CD14-positive monocyte (primary cell): ENCODE data around the gene TAS2R46. TPM values are rescaled to one million over a fixed set of nuclear protein-coding genes. Genes with fewer than 3 reads are reported as not detected.

Experiments used
- DNase-seq, 3 donors: peaks; one replicate each; pipeline ENCODE4 v3.0.0-alpha.2; 2011 to 2022
- H2AFZ ChIP-seq: 2 replicates; pipeline ENCODE4 v1.6.0; 2012; ENCODE audit warnings: mild to moderate bottlenecking, low read depth, low read length, inconsistent platforms; ENCODE audit not compliant: insufficient read depth, poor library complexity, severe bottlenecking
- H3K27ac ChIP-seq, 2 donors: 1 replicate in 1 of 2; 2 replicates in 1 of 2; pipeline ENCODE4 v1.5.1; 2012 to 2013; ENCODE audit warnings: low read length in 2 of 2, control low read depth in 1 of 2, inconsistent platforms in 1 of 2, low read depth in 1 of 2, mild to moderate bottlenecking in 1 of 2
- H3K27me3 ChIP-seq, 2 donors: one replicate each; pipeline versions ENCODE4 v1.6.0 to v1.6.1; 2011 to 2013; ENCODE audit warnings: low read length in 2 of 2; ENCODE audit not compliant: control insufficient read depth in 2 of 2, insufficient read depth in 2 of 2
- H3K36me3 ChIP-seq, 2 donors: replicated peaks in 1 of 2; 1 replicate in 1 of 2; 2 replicates in 1 of 2; pipeline versions ENCODE4 v1.5.1 to v1.6.1; 2012 to 2013; ENCODE audit warnings: low read length in 2 of 2, control low read depth in 1 of 2, inconsistent platforms in 1 of 2, mild to moderate bottlenecking in 1 of 2; ENCODE audit not compliant: insufficient read depth in 2 of 2, control insufficient read depth in 1 of 2
- H3K4me1 ChIP-seq, 2 donors: 1 replicate in 1 of 2; 2 replicates in 1 of 2; pipeline versions ENCODE4 v1.5.1 to v1.6.1; 2012 to 2013; ENCODE audit warnings: low read length in 2 of 2, control low read depth in 1 of 2, inconsistent platforms in 1 of 2, mild to moderate bottlenecking in 1 of 2, moderate library complexity in 1 of 2; ENCODE audit not compliant: insufficient read depth in 2 of 2, control insufficient read depth in 1 of 2
- H3K4me2 ChIP-seq: replicated peaks from 2 replicates; pipeline ENCODE3; 2012; ENCODE audit warnings: low read length, moderate library complexity, mild to moderate bottlenecking; ENCODE audit not compliant: poor library complexity, severe bottlenecking; ENCODE audit errors: extremely low read depth
- H3K4me3 ChIP-seq, 3 experiments: fragments of 200-600 bp in 1 of 3; sonication (generic) in 1 of 3; replicated peaks in 1 of 3; 1 replicate in 2 of 3; 2 replicates in 1 of 3; pipeline ENCODE4 v1.5.1; 2011 to 2013; ENCODE audit warnings: low read length in 3 of 3, mild to moderate bottlenecking in 3 of 3, control low read depth in 2 of 3, low read depth in 2 of 3, inconsistent platforms in 1 of 3, moderate library complexity in 1 of 3
- H3K79me2 ChIP-seq: 2 replicates; pipeline ENCODE4 v1.6.0; 2012; ENCODE audit warnings: mild to moderate bottlenecking, control low read depth, inconsistent platforms, low read length, moderate library complexity; ENCODE audit not compliant: insufficient read depth
- H3K9ac ChIP-seq: 2 replicates; pipeline ENCODE4 v1.6.0; 2017; ENCODE audit warnings: low read length, mild to moderate bottlenecking; ENCODE audit not compliant: insufficient read depth, poor library complexity, severe bottlenecking
- H3K9me3 ChIP-seq, 2 donors: replicated peaks in 1 of 2; 1 replicate in 1 of 2; 2 replicates in 1 of 2; pipeline versions ENCODE4 v1.5.1 to v1.6.1; 2012 to 2013; ENCODE audit warnings: low read length in 2 of 2, control low read depth in 1 of 2; ENCODE audit not compliant: control insufficient read depth in 1 of 2, insufficient read depth in 1 of 2
- H4K20me1 ChIP-seq: 2 replicates; pipeline ENCODE4 v1.6.0; 2012; ENCODE audit warnings: mild to moderate bottlenecking, low read length, control low read depth, moderate library complexity; ENCODE audit not compliant: insufficient read depth
- H3K27ac Mint-ChIP-seq, 7 donors: one replicate each; pipeline ENCODE4 v1.8.0; 2020; ENCODE audit warnings: mild to moderate bottlenecking in 7 of 7, mixed read lengths in 7 of 7, moderate library complexity in 6 of 7, inconsistent platforms in 2 of 7
- H3K27me3 Mint-ChIP-seq, 3 donors: one replicate each; pipeline ENCODE4 v1.8.0; 2021 to 2022; ENCODE audit warnings: low read depth in 3 of 3, mild to moderate bottlenecking in 3 of 3, mixed read lengths in 3 of 3, moderate library complexity in 3 of 3, inconsistent platforms in 1 of 3
- H3K36me3 Mint-ChIP-seq, 2 donors: one replicate each; pipeline ENCODE4 v1.8.0; 2020; ENCODE audit warnings: mixed read lengths in 2 of 2, inconsistent platforms in 1 of 2, mild to moderate bottlenecking in 1 of 2
- H3K4me1 Mint-ChIP-seq: one replicate; pipeline ENCODE4 v1.8.0; 2020; ENCODE audit warnings: mild to moderate bottlenecking, mixed read lengths
- H3K4me3 Mint-ChIP-seq, 2 donors: one replicate each; pipeline ENCODE4 v1.8.0; 2020; ENCODE audit warnings: mild to moderate bottlenecking in 2 of 2, mixed read lengths in 2 of 2, moderate library complexity in 1 of 2
- H3K9me3 Mint-ChIP-seq, 7 donors: one replicate each; pipeline ENCODE4 v1.8.0; 2020 to 2022; ENCODE audit warnings: mixed read lengths in 7 of 7, mild to moderate bottlenecking in 6 of 7, moderate library complexity in 6 of 7, inconsistent platforms in 2 of 7
- CTCF ChIP-seq: fragments of 200-600 bp; IDR thresholded peaks from one replicate; pipeline ENCODE4 v1.8.0; 2022; ENCODE audit warnings: antibody characterized with exemption, mild to moderate bottlenecking
- WGBS: methylation state at CpG from one replicate; pipeline ENCODE4 v1.1.5; 2013; ENCODE audit warnings: missing lambda C conversion rate; ENCODE audit not compliant: insufficient coverage; 5-methylcytosine and 5-hydroxymethylcytosine counted together
- intact Hi-C, 2 donors: fragments of 100-400 bp; cut with micrococcal nuclease; formaldehyde crosslinking; loops; one replicate each; pipeline versions ENCODE4 v1.15.0 to v1.15.1; 2023
- polyA plus RNA-seq, 3 donors: library from polyadenylated mRNA; depleted of rRNA in 1 of 3; unstranded in 2 of 3; stranded (reverse) in 1 of 3; fragments of 300-500 nt in 2 of 3; fragments of >200 nt in 1 of 3; fragmentation: Illumina TruSeq in 2 of 3; gene quantifications; 1 replicate in 2 of 3; 2 replicates in 1 of 3; pipeline ENCODE4 v1.2.3, GENCODE V29; 2012 to 2021

TAS2R46 gene
- polyA plus RNA-seq, 3 donors, result 0.36 TPM; not detected in 2

DNA sequence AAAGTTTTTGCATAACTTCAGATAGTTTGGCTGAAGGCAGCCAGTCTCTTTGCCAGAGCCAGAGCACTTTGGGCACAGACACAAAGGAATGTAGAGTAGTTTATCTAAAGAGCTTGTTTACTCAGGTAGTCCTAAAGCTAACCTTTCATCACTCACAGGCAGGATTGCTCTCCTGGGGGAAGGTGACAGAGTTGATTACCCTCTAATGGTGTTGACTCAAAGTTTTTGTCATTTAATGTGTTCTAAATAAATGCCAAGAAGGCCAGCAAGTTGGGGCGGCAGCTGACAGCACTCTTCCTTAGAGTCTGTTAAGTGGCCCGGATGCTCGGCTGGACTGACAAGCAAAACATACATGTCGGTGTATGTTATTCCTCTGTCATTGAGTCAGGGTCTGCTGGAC is 9.3 kb upstream of the TAS2R46 start:
- no peak overlapping the region for H3K27ac Mint-ChIP-seq
- DNase-seq, result no peak
- whole genome bisulfite sequencing, result 100% methylated on average over 2 of the region's 4 CpGs
- Histone ChIP-seq H3K4me3 (no peak overlapping the region), H3K36me3 (no peaks in the 10 kb centered on the region), H2AFZ (no peak overlapping the region), H4K20me1 (no peaks in the 10 kb centered on the region), H3K27me3 (no peaks in the 10 kb centered on the region), H3K79me2 (no peaks in the 10 kb centered on the region), H3K4me1 (no peaks in the 10 kb centered on the region), H3K9me3 (no peaks in the 10 kb centered on the region), H3K27ac (no peak overlapping the region), H3K9ac (no peak overlapping the region), H3K4me2 (no peak overlapping the region)
- H3K4me3 Mint-ChIP-seq, result no peak overlapping the region
- intact Hi-C loops, result no loop called here
- H3K4me1 Mint-ChIP-seq, result no peaks in the 10 kb centered on the region
- peaks cover 0 to 6% (median 1%) of the 10 kb centered on the region in 7 donors for H3K9me3 Mint-ChIP-seq
- peaks cover 4 to 6% of the 10 kb centered on the region in 2 donors for H3K36me3 Mint-ChIP-seq
- no peak for TF ChIP-seq CTCF
- no peaks in the 10 kb centered on the region for H3K27me3 Mint-ChIP-seq

- Mint-ChIP-seq H3K9me3 (peaks cover 0 to 8% (median 1%) of the 10 kb centered on the region in 7 donors), H3K4me1 (no peaks in the 10 kb centered on the region), H3K27ac (peak overlapping the region in 1 of 7 donors; percentile 36), H3K36me3 (peaks cover 4 to 6% of the 10 kb centered on the region in 2 donors), H3K4me3 (no peak overlapping the region), H3K27me3 (no peaks in the 10 kb centered on the region)
- Histone ChIP-seq H2AFZ (no peak overlapping the region), H3K79me2 (no peaks in the 10 kb centered on the region), H3K9ac (no peak overlapping the region), H3K4me1 (no peaks in the 10 kb centered on the region), H3K36me3 (no peaks in the 10 kb centered on the region), H3K4me3 (no peak overlapping the region), H3K9me3 (no peaks in the 10 kb centered on the region), H3K27ac (no peak overlapping the region), H3K4me2 (no peak overlapping the region), H4K20me1 (no peaks in the 10 kb centered on the region), H3K27me3 (no peaks in the 10 kb centered on the region)
- TF ChIP-seq CTCF, result no peak
- DNase-seq, result no peak
- intact Hi-C loops, result no loop called here
- no CpG with 5 or more reads among the region's 1 CpG for WGBS
Observed at GRCh38 chr12:11070999-11071398, 8.9 kb upstream of the TAS2R46 start.
